Measurements from ENCODE around the gene SFMBT2.

GRCh38 chr10:7428673-7429350 lies 18.0 kb upstream of the SFMBT2 start:
- no peak for TF ChIP-seq CTCF (IDR thresholded peaks at IDR 0.05)
- TF ChIP-seq POLR2A (IDR thresholded peaks at IDR 0.05) = no peak
